Large intestine (tissue), 3 donors: ENCODE data around the gene NDUFB5. TPM values are rescaled to one million over a fixed set of nuclear protein-coding genes. Genes with fewer than 3 reads are reported as not detected.

Source experiments
- DNase-seq, 2 donors: peaks; one replicate each; pipeline versions ENCODE4 v3.0.0 to v3.0.0-alpha.2; 2013
- H3K27ac ChIP-seq: one replicate; pipeline ENCODE4 v1.5.1; 2013; ENCODE audit warnings: low read length
- H3K27me3 ChIP-seq: 2 replicates; pipeline ENCODE4 v1.6.1; 2013; ENCODE audit warnings: low read length; ENCODE audit not compliant: control insufficient read depth, insufficient read depth
- H3K36me3 ChIP-seq: 2 replicates; pipeline ENCODE4 v1.6.1; 2013; ENCODE audit warnings: low read length; ENCODE audit not compliant: control insufficient read depth, insufficient read depth
- H3K4me1 ChIP-seq: one replicate; pipeline ENCODE4 v1.6.1; 2013; ENCODE audit warnings: low read length; ENCODE audit not compliant: control insufficient read depth, insufficient read depth
- H3K4me3 ChIP-seq: one replicate; pipeline ENCODE4 v1.5.1; 2013; ENCODE audit warnings: low read length
- H3K9me3 ChIP-seq: one replicate; pipeline ENCODE4 v1.6.1; 2013; ENCODE audit warnings: mild to moderate bottlenecking, low read depth, low read length, moderate library complexity; ENCODE audit not compliant: control insufficient read depth
- WGBS: methylation state at CpG from one replicate; pipeline ENCODE4 v1.1.5; 2013; ENCODE audit warnings: low lambda C conversion rate; ENCODE audit not compliant: insufficient coverage; 5-methylcytosine and 5-hydroxymethylcytosine counted together
- polyA plus RNA-seq: library from polyadenylated mRNA; unstranded; fragments of 120-200 nt; gene quantifications from one replicate; pipeline ENCODE4 v1.2.1, GENCODE V29; 2013

NDUFB5 gene
- polyA plus RNA-seq, 1 donor: 148 TPM

GRCh38 chr3:179590669-179591068 is 13.9 kb upstream of the NDUFB5 start:
- no peak overlapping the region for H3K27ac ChIP-seq
- 84% methylated on average over 2 of the region's 2 CpGs for WGBS
- H3K27me3 ChIP-seq: no peaks in the 10 kb centered on the region
- no peak overlapping the region for H3K4me3 ChIP-seq
- no peak for DNase-seq
- H3K36me3 ChIP-seq: peaks cover 56% of the 10 kb centered on the region
- H3K4me1 ChIP-seq: no peaks in the 10 kb centered on the region
- no peaks in the 10 kb centered on the region for H3K9me3 ChIP-seq

- H3K27me3 ChIP-seq: no peaks in the 10 kb centered on the region
- WGBS: 100% methylated on average over 1 of the region's 1 CpG
- H3K4me1 ChIP-seq: no peaks in the 10 kb centered on the region
- H3K36me3 ChIP-seq: peaks cover 55% of the 10 kb centered on the region
- DNase-seq: peak in 1 of 2 donors; percentile 6
- no peak overlapping the region for H3K27ac ChIP-seq
- H3K9me3 ChIP-seq: no peaks in the 10 kb centered on the region
- H3K4me3 ChIP-seq: no peak overlapping the region
These were observed 13.3 kb upstream of the NDUFB5 start for GRCh38 chr3:179591313-179591712.

- Histone ChIP-seq H3K9me3 (no peaks in the 10 kb centered on the region), H3K27me3 (no peaks in the 10 kb centered on the region), H3K4me3 (no peak overlapping the region), H3K4me1 (peaks cover 6% of the 10 kb centered on the region), H3K27ac (no peak overlapping the region), H3K36me3 (peaks cover 39% of the 10 kb centered on the region)
- DNase-seq: no peak
- no CpG with 5 or more reads among the region's 4 CpGs for WGBS
These were observed 5.1 kb upstream of the NDUFB5 start for GRCh38 chr3:179599531-179599930.

GRCh38 chr3:179603321-179603720 is 1.3 kb upstream of the NDUFB5 start:
- peak overlapping the region; percentile 87 for H3K4me3 ChIP-seq
- H3K4me1 ChIP-seq: peaks cover 6% of the 10 kb centered on the region
- no peaks in the 10 kb centered on the region for H3K9me3 ChIP-seq
- no peaks in the 10 kb centered on the region for H3K27me3 ChIP-seq
- no CpG with 5 or more reads among the region's 4 CpGs for WGBS
- peaks cover 26% of the 10 kb centered on the region for H3K36me3 ChIP-seq
- no peak overlapping the region for H3K27ac ChIP-seq
- no peak for DNase-seq

GRCh38 chr3:179603831-179604230 is 763 bp upstream of the NDUFB5 start:
- Histone ChIP-seq H3K27me3 (no peaks in the 10 kb centered on the region), H3K4me1 (peaks cover 6% of the 10 kb centered on the region), H3K27ac (peak overlapping the region; percentile 87), H3K36me3 (peaks cover 22% of the 10 kb centered on the region), H3K4me3 (peak overlapping the region; percentile 87), H3K9me3 (no peaks in the 10 kb centered on the region)
- DNase-seq: no peak
- 0% methylated on average over 1 of the region's 3 CpGs for WGBS

- Histone ChIP-seq H3K27ac (no peak overlapping the region), H3K27me3 (no peaks in the 10 kb centered on the region), H3K9me3 (no peaks in the 10 kb centered on the region), H3K36me3 (peaks cover 18% of the 10 kb centered on the region), H3K4me1 (peaks cover 6% of the 10 kb centered on the region), H3K4me3 (no peak overlapping the region)
- no peak for DNase-seq
- 80% methylated on average over 2 of the region's 4 CpGs for WGBS
These were observed 2.0 kb downstream of the NDUFB5 start for GRCh38 chr3:179606534-179607085.

GRCh38 chr3:179608931-179609720 is 4.5 kb downstream of the NDUFB5 start:
- no peak for DNase-seq
- Histone ChIP-seq H3K4me1 (no peaks in the 10 kb centered on the region), H3K4me3 (no peak overlapping the region), H3K36me3 (peaks cover 18% of the 10 kb centered on the region), H3K27me3 (no peaks in the 10 kb centered on the region), H3K27ac (no peak overlapping the region), H3K9me3 (no peaks in the 10 kb centered on the region)
- no CpG with 5 or more reads among the region's 6 CpGs for WGBS

- no peaks in the 10 kb centered on the region for H3K9me3 ChIP-seq
- WGBS: 100% methylated on average over 2 of the region's 4 CpGs
- H3K36me3 ChIP-seq: peaks cover 18% of the 10 kb centered on the region
- H3K27ac ChIP-seq: no peak overlapping the region
- H3K4me3 ChIP-seq: no peak overlapping the region
- no peaks in the 10 kb centered on the region for H3K27me3 ChIP-seq
- no peaks in the 10 kb centered on the region for H3K4me1 ChIP-seq
- DNase-seq: no peak
These were observed 5.5 kb downstream of the NDUFB5 start for GRCh38 chr3:179610066-179610465.

DNA sequence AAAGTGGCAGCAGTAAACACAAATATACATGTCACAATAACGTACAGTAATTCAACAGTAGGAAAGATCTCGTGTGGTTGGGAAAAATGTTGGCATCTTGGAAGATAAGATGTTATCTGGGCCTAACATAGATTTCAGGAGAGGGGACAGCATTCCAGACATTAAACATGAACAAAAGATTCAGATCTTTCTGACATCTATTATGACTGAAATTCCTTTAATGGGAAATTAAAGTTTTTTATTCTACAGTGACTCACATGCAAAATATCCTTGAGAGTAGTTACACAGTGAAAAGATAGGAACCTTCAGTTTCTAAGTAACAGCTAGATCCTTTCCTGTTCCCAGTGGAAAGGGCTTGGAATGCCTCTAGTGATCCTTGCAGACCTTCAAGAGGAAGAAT is 9.2 kb downstream of the NDUFB5 start:
- DNase-seq: no peak
- no peaks in the 10 kb centered on the region for H3K9me3 ChIP-seq
- H3K4me3 ChIP-seq: no peak overlapping the region
- peaks cover 24% of the 10 kb centered on the region for H3K36me3 ChIP-seq
- H3K27me3 ChIP-seq: no peaks in the 10 kb centered on the region
- no peak overlapping the region for H3K27ac ChIP-seq
- WGBS: no CpG with 5 or more reads among the region's 2 CpGs
- H3K4me1 ChIP-seq: no peaks in the 10 kb centered on the region

DNA sequence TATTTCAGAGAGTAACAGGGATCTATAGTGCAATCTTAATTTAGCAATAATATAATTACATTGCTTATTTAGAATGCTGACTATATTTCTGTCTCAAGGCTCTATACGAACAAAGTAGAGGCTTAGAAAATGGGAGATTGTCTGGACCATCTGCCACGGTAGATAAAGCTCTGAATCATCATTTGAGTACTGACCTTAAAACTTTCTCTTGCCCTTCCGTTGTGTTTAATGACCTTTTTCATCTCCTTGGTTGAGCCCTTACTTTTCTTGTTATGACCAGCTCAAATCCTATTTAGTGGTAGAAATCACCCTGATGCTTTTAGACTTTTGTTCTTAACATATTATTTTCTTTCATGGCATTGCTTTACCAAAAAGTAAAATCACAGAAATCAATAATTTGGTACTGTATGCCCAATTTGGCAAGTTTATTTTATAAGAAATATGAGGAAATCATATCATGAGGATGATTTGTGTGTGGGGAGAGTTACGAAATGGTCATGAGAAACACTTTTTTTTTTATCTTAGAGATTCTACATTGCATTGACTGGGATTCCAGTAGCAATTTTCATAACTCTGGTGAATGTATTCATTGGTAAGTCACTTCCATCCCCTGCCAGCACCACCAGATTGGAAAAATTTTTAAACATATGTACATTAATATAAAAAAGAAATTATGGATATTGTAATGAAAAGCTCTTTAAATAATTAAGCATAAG is 11.0 kb downstream of the NDUFB5 start:
- Histone ChIP-seq H3K4me3 (no peak overlapping the region), H3K27ac (no peak overlapping the region), H3K27me3 (no peaks in the 10 kb centered on the region), H3K9me3 (no peaks in the 10 kb centered on the region), H3K4me1 (no peaks in the 10 kb centered on the region), H3K36me3 (peaks cover 18% of the 10 kb centered on the region)
- DNase-seq: no peak
- WGBS: 100% methylated on average over 2 of the region's 4 CpGs
